NB4 (cell line): ENCODE data around the gene KLHL41.
A peak's percentile ranks its signal among the peaks of the same experiment; 100 is the strongest.

Experiments used
- DNase-seq: peaks from one replicate; pipeline ENCODE4 v3.0.0; 2010; ENCODE audit warnings: low read depth
- H3K4me3 ChIP-seq: one replicate; pipeline ENCODE4 v1.5.1; 2011; ENCODE audit warnings: mild to moderate bottlenecking, low read depth, low read length, moderate library complexity
- MYC ChIP-seq: IDR thresholded peaks from 2 replicates; pipeline ENCODE4 v1.6.1; 2011; ENCODE audit warnings: low read depth, low read length
- POLR2A ChIP-seq: IDR thresholded peaks from 2 replicates; pipeline ENCODE4 v1.6.1; 2011; ENCODE audit warnings: mild to moderate bottlenecking; ENCODE audit not compliant: insufficient read length; ENCODE audit errors: extremely low read depth
- TF ChIP-seq, protein P1 (sequence below): IDR thresholded peaks from 2 replicates; pipeline ENCODE4 v1.6.1; 2011; ENCODE audit warnings: low read depth, low read length
- TF ChIP-seq, protein P2 (sequence below): IDR thresholded peaks from one replicate; pipeline ENCODE4 v1.5.1; 2012; ENCODE audit warnings: low read depth, low read length

Gene KLHL41

DNA sequence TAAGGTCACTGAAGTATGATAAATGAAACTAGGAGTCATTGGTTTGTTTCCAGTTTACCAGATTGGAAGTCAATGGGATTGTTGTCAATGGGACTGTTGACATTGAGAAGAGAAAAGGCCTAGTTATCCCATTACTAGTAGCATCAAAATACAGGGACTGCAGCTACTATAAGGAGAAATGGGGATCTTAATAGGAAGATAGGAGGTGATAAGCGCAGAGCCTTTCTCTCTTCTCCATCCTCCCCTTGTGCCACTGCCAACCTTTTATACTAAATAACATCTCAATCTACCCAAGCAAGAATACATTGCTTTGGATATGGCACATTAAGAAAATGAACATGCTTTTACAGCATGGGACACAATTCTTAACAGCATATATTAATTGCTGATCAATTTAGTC is 40.7 kb upstream of the KLHL41 start:
- TF ChIP-seq MYC = no peak
- TF ChIP-seq, protein P1, sequence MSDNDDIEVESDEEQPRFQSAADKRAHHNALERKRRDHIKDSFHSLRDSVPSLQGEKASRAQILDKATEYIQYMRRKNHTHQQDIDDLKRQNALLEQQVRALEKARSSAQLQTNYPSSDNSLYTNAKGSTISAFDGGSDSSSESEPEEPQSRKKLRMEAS = no peak
- TF ChIP-seq, protein P2, sequence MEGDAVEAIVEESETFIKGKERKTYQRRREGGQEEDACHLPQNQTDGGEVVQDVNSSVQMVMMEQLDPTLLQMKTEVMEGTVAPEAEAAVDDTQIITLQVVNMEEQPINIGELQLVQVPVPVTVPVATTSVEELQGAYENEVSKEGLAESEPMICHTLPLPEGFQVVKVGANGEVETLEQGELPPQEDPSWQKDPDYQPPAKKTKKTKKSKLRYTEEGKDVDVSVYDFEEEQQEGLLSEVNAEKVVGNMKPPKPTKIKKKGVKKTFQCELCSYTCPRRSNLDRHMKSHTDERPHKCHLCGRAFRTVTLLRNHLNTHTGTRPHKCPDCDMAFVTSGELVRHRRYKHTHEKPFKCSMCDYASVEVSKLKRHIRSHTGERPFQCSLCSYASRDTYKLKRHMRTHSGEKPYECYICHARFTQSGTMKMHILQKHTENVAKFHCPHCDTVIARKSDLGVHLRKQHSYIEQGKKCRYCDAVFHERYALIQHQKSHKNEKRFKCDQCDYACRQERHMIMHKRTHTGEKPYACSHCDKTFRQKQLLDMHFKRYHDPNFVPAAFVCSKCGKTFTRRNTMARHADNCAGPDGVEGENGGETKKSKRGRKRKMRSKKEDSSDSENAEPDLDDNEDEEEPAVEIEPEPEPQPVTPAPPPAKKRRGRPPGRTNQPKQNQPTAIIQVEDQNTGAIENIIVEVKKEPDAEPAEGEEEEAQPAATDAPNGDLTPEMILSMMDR = no peak
- TF ChIP-seq POLR2A = no peak
- no peak for DNase-seq
- H3K4me3 ChIP-seq = no peak overlapping the region

GRCh38 chr2:169469952-169470572 is 39.4 kb upstream of the KLHL41 start:
- no peak overlapping the region for H3K4me3 ChIP-seq
- TF ChIP-seq, protein P1 = no peak
- TF ChIP-seq MYC = no peak
- TF ChIP-seq, protein P2 = no peak
- TF ChIP-seq POLR2A = no peak
- DNase-seq = no peak

DNA sequence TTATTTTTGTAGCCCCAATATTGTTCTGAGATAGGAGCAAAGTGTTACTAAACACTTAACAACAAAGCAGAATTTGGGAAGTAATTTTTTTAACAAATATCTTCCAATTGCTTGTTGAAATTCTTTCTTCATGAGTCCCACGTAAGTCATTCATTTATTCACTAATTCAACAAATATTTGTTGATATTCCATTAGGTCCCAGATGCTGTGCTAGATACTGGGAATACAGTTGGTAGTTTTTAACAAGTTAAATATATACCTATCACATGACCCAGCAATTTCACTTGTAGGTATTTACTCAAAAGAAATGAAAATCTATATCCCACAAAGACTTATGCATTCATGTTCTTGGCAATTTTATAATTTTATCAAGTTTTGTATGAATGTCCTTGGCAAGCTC is 37.3 kb upstream of the KLHL41 start:
- DNase-seq = no peak
- no peak overlapping the region for H3K4me3 ChIP-seq
- TF ChIP-seq, protein P2 = no peak
- TF ChIP-seq MYC (no peak), POLR2A (no peak)
- TF ChIP-seq, protein P1 = no peak

DNA sequence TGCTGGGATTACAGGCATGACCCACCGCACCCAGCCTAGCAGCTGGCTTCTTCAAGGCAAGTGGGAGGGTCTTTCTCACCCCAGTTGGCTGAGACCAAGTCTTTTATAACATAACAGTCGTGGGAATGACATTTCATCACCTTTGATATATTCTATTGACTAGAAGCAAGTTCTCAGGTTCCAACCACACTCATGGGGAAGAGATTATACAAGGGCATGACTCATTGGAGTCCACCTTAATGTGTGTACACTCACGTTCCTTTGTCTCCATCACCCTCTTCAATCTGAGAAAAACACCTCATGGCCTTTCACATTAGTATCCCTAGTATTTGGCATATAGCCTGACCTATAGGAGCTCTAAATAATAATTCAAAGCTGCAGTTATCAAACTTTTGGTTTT is 33.0 kb upstream of the KLHL41 start:
- no peak for DNase-seq
- TF ChIP-seq MYC = no peak

DNA sequence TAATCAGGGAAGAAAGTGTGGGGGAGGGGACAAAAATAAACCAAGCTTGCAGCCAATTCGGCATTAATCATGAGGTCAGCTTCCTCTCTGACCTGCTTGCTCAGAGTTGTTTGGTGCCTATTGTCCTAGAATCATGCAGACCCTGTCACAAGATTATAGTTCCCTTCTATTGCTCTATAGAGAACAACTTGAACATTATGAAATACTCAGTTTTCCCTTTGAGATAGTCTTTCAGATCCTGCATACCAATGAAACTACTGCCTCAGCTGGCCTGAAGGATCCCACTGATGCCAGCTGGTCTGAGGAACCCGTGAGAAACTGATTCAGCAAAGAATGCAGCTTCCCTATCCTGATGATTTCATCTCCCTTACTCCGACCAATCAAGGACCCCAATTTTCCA is 31.2 kb upstream of the KLHL41 start:
- no peak overlapping the region for H3K4me3 ChIP-seq
- TF ChIP-seq, protein P1 = no peak
- no peak for TF ChIP-seq POLR2A
- DNase-seq = peak; percentile 5

More for the DNA sequence above, 33.0 kb upstream of the KLHL41 start:
- no peak overlapping the region for H3K4me3 ChIP-seq

- DNase-seq = peak; percentile 7
- TF ChIP-seq, protein P2 = no peak
- TF ChIP-seq POLR2A = no peak
- TF ChIP-seq MYC = no peak
- TF ChIP-seq, protein P1 = no peak
- peak overlapping the region; percentile 75 for H3K4me3 ChIP-seq
These were observed 30.7 kb upstream of the KLHL41 start for GRCh38 chr2:169478745-169479256.
